Measurements from ENCODE around the gene SH3D21. TPM values are rescaled to one million over a fixed set of nuclear protein-coding genes. Genes with fewer than 3 reads are reported as not detected.

Gene SH3D21
- total RNA-seq, 4 donors from 2014 or later: 0.63 to 3.1 (median 1.4) TPM

- DNase-seq (ENCODE audit: low spot score): peak; percentile 49
Measured at GRCh38 chr1:36285443-36286101, 20.6 kb upstream of the SH3D21 start.

GRCh38 chr1:36286802-36287201, 19.4 kb upstream of the SH3D21 start:
- TF ChIP-seq CTCF (IDR thresholded peaks at IDR 0.05): no peak
- ATAC-seq (ENCODE audit: low FRiP score) (no peak), DNase-seq (ENCODE audit: low spot score) (no peak)

More at GRCh38 chr1:36285443-36286101, 20.6 kb upstream of the SH3D21 start:
- TF ChIP-seq CTCF (IDR thresholded peaks at IDR 0.05): no peak
- ATAC-seq (ENCODE audit: low FRiP score): peak; percentile 67

GRCh38 chr1:36287595-36287994, 18.6 kb upstream of the SH3D21 start:
- no peak for DNase-seq (ENCODE audit: low spot score)
- ATAC-seq (ENCODE audit: low FRiP score): no peak
- TF ChIP-seq CTCF (IDR thresholded peaks at IDR 0.05): no peak

- DNase-seq (ENCODE audit: low spot score): no peak
- TF ChIP-seq CTCF (IDR thresholded peaks at IDR 0.05): no peak
- no peak for ATAC-seq (ENCODE audit: low FRiP score)
Measured at GRCh38 chr1:36295390-36295789, 10.8 kb upstream of the SH3D21 start.

- no peak for TF ChIP-seq CTCF (IDR thresholded peaks at IDR 0.05)
- no peak for ATAC-seq (ENCODE audit: low FRiP score)
- no peak for DNase-seq (ENCODE audit: low spot score)
Measured at GRCh38 chr1:36297062-36297461, 9.1 kb upstream of the SH3D21 start.

- DNase-seq (ENCODE audit: low spot score): no peak
- TF ChIP-seq CTCF (IDR thresholded peaks at IDR 0.05): no peak
- no peak for ATAC-seq (ENCODE audit: low FRiP score)
Measured at GRCh38 chr1:36298640-36299039, 7.5 kb upstream of the SH3D21 start.

GRCh38 chr1:36300526-36300925, 5.6 kb upstream of the SH3D21 start:
- ATAC-seq (ENCODE audit: low FRiP score): peak; percentile 42
- no peak for DNase-seq (ENCODE audit: low spot score)

More at GRCh38 chr1:36300526-36300925, 5.6 kb upstream of the SH3D21 start:
- no peak for TF ChIP-seq CTCF (IDR thresholded peaks at IDR 0.05)

Data from omental fat pad (tissue), 4 donors.